ENCODE results near the gene LYPD6.

GRCh38 chr2:149463328-149464002 lies 133.1 kb downstream of the LYPD6 start:
- TF ChIP-seq, protein P1, sequence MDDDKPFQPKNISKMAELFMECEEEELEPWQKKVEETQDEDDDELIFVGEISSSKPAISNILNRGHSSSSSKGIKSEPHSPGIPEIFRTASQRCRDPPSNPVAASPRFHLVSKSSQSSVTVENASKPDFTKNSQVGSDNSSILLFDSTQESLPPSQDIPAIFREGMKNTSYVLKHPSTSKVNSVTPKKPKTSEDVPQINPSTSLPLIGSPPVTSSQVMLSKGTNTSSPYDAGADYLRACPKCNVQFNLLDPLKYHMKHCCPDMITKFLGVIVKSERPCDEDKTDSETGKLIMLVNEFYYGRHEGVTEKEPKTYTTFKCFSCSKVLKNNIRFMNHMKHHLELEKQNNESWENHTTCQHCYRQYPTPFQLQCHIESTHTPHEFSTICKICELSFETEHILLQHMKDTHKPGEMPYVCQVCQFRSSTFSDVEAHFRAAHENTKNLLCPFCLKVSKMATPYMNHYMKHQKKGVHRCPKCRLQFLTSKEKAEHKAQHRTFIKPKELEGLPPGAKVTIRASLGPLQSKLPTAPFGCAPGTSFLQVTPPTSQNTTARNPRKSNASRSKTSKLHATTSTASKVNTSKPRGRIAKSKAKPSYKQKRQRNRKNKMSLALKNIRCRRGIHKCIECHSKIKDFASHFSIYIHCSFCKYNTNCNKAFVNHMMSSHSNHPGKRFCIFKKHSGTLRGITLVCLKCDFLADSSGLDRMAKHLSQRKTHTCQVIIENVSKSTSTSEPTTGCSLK (tag by site-specific recombination; IDR thresholded peaks at IDR 0.05), result no peak
- TF ChIP-seq, protein P2, sequence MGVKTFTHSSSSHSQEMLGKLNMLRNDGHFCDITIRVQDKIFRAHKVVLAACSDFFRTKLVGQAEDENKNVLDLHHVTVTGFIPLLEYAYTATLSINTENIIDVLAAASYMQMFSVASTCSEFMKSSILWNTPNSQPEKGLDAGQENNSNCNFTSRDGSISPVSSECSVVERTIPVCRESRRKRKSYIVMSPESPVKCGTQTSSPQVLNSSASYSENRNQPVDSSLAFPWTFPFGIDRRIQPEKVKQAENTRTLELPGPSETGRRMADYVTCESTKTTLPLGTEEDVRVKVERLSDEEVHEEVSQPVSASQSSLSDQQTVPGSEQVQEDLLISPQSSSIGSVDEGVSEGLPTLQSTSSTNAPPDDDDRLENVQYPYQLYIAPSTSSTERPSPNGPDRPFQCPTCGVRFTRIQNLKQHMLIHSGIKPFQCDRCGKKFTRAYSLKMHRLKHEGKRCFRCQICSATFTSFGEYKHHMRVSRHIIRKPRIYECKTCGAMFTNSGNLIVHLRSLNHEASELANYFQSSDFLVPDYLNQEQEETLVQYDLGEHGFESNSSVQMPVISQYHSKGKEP (tag by site-specific recombination; IDR thresholded peaks at IDR 0.05), result no peak
- TF ChIP-seq, protein P3, sequence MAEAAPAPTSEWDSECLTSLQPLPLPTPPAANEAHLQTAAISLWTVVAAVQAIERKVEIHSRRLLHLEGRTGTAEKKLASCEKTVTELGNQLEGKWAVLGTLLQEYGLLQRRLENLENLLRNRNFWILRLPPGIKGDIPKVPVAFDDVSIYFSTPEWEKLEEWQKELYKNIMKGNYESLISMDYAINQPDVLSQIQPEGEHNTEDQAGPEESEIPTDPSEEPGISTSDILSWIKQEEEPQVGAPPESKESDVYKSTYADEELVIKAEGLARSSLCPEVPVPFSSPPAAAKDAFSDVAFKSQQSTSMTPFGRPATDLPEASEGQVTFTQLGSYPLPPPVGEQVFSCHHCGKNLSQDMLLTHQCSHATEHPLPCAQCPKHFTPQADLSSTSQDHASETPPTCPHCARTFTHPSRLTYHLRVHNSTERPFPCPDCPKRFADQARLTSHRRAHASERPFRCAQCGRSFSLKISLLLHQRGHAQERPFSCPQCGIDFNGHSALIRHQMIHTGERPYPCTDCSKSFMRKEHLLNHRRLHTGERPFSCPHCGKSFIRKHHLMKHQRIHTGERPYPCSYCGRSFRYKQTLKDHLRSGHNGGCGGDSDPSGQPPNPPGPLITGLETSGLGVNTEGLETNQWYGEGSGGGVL (tag by site-specific recombination; IDR thresholded peaks at IDR 0.05), result no peak
- TF ChIP-seq ZNF510 (tag by site-specific recombination; IDR thresholded peaks at IDR 0.05; ENCODE audit: insufficient replicate concordance) (no peak), ZSCAN23 (tag by site-specific recombination; IDR thresholded peaks at IDR 0.05) (no peak)
